Measurements from ENCODE around the gene REC8.
A peak's percentile ranks its signal among the peaks of the same experiment; 100 is the strongest.

REC8 gene

GRCh38 chr14:24171422-24172260 lies at the start of gene REC8:
TSS of gene REC8 (plus strand) at chr14:24172080. CDS start at chr14:24172553, 473 bp downstream.
- DNase-seq: peak; percentile 81
- Mint-ChIP-seq H3K4me3 (peak within 1 kb of the TSS; percentile 69), H3K27ac (peak within 1 kb of the TSS; percentile 86), H3K9me3 (no peaks in the 10 kb centered on the region), H3K4me1 (ENCODE audit: low read depth) (peaks cover 26% of the 10 kb centered on the region), H3K27me3 (no peaks in the 10 kb centered on the region), H3K36me3 (ENCODE audit: low read depth) (peaks cover 72% of the 10 kb centered on the region)

- peak overlapping the region; percentile 37 for H3K27ac Mint-ChIP-seq
- no peaks in the 10 kb centered on the region for H3K9me3 Mint-ChIP-seq
- DNase-seq: no peak
- no peak overlapping the region for H3K4me3 Mint-ChIP-seq
- H3K36me3 Mint-ChIP-seq (ENCODE audit: low read depth): peaks cover 69% of the 10 kb centered on the region
- H3K4me1 Mint-ChIP-seq (ENCODE audit: low read depth): no peaks in the 10 kb centered on the region
- H3K27me3 Mint-ChIP-seq: no peaks in the 10 kb centered on the region
Measured at GRCh38 chr14:24122416-24122815, 49.5 kb upstream of the REC8 start.

GRCh38 chr14:24122898-24123297 lies 49.0 kb upstream of the REC8 start:
- Mint-ChIP-seq H3K27ac (no peak overlapping the region), H3K4me1 (ENCODE audit: low read depth) (peaks cover 1% of the 10 kb centered on the region), H3K27me3 (no peaks in the 10 kb centered on the region), H3K9me3 (no peaks in the 10 kb centered on the region), H3K4me3 (no peak overlapping the region), H3K36me3 (ENCODE audit: low read depth) (peaks cover 65% of the 10 kb centered on the region)
- DNase-seq: no peak

GRCh38 chr14:24123424-24124417 lies 48.2 kb upstream of the REC8 start:
- Mint-ChIP-seq H3K4me1 (ENCODE audit: low read depth) (peaks cover 3% of the 10 kb centered on the region), H3K27me3 (no peaks in the 10 kb centered on the region), H3K36me3 (ENCODE audit: low read depth) (peaks cover 56% of the 10 kb centered on the region), H3K4me3 (no peak overlapping the region), H3K27ac (peak overlapping the region; percentile 74), H3K9me3 (no peaks in the 10 kb centered on the region)
- no peak for DNase-seq

- no peaks in the 10 kb centered on the region for H3K27me3 Mint-ChIP-seq
- no peak overlapping the region for H3K27ac Mint-ChIP-seq
- no peak for DNase-seq
- H3K9me3 Mint-ChIP-seq: no peaks in the 10 kb centered on the region
- H3K36me3 Mint-ChIP-seq (ENCODE audit: low read depth): peaks cover 28% of the 10 kb centered on the region
- H3K4me3 Mint-ChIP-seq: no peak overlapping the region
- H3K4me1 Mint-ChIP-seq (ENCODE audit: low read depth): peaks cover 6% of the 10 kb centered on the region
Measured at GRCh38 chr14:24126939-24127338, 44.9 kb upstream of the REC8 start.

GRCh38 chr14:24127673-24128072 lies 44.2 kb upstream of the REC8 start:
- no peak for DNase-seq
- Mint-ChIP-seq H3K36me3 (ENCODE audit: low read depth) (peaks cover 21% of the 10 kb centered on the region), H3K9me3 (no peaks in the 10 kb centered on the region), H3K27ac (no peak overlapping the region), H3K27me3 (no peaks in the 10 kb centered on the region), H3K4me1 (ENCODE audit: low read depth) (peaks cover 13% of the 10 kb centered on the region), H3K4me3 (no peak overlapping the region)

- Mint-ChIP-seq H3K4me1 (ENCODE audit: low read depth) (peaks cover 18% of the 10 kb centered on the region), H3K27ac (no peak overlapping the region), H3K36me3 (ENCODE audit: low read depth) (peaks cover 4% of the 10 kb centered on the region), H3K27me3 (no peaks in the 10 kb centered on the region), H3K9me3 (no peaks in the 10 kb centered on the region), H3K4me3 (no peak overlapping the region)
- no peak for DNase-seq
Measured at GRCh38 chr14:24129410-24129998, 42.4 kb upstream of the REC8 start.

- Mint-ChIP-seq H3K27ac (no peak within 1 kb of the TSS), H3K27me3 (no peaks in the 10 kb centered on the region), H3K4me1 (ENCODE audit: low read depth) (peaks cover 22% of the 10 kb centered on the region), H3K9me3 (no peaks in the 10 kb centered on the region), H3K36me3 (ENCODE audit: low read depth) (peaks cover under 1% of the 10 kb centered on the region), H3K4me3 (no peak within 1 kb of the TSS)
- no peak for DNase-seq
Measured at GRCh38 chr14:24130380-24130716, 41.5 kb upstream of the REC8 start, which contains the start of gene FITM1. TSS of gene FITM1 (plus strand) at chr14:24130659. CDS start at chr14:24131564, 905 bp downstream.

GRCh38 chr14:24130717-24131548 lies 40.9 kb upstream of the REC8 start:
- Mint-ChIP-seq H3K4me3 (no peak overlapping the region), H3K27ac (no peak overlapping the region), H3K4me1 (ENCODE audit: low read depth) (peaks cover 25% of the 10 kb centered on the region), H3K36me3 (ENCODE audit: low read depth) (no peaks in the 10 kb centered on the region), H3K27me3 (no peaks in the 10 kb centered on the region), H3K9me3 (no peaks in the 10 kb centered on the region)
- DNase-seq: no peak

- H3K4me3 Mint-ChIP-seq: no peak overlapping the region
- no peaks in the 10 kb centered on the region for H3K27me3 Mint-ChIP-seq
- peak overlapping the region; percentile 77 for H3K27ac Mint-ChIP-seq
- DNase-seq: no peak
- H3K9me3 Mint-ChIP-seq: no peaks in the 10 kb centered on the region
- H3K4me1 Mint-ChIP-seq (ENCODE audit: low read depth): peaks cover 27% of the 10 kb centered on the region
- H3K36me3 Mint-ChIP-seq (ENCODE audit: low read depth): peaks cover 2% of the 10 kb centered on the region
Measured at GRCh38 chr14:24131549-24131966, 40.3 kb upstream of the REC8 start.

GRCh38 chr14:24132061-24132685 lies 39.7 kb upstream of the REC8 start:
- H3K27ac Mint-ChIP-seq: peak overlapping the region; percentile 91
- H3K27me3 Mint-ChIP-seq: no peaks in the 10 kb centered on the region

GRCh38 chr14:24132976-24133375 lies 38.9 kb upstream of the REC8 start:
- no peak for DNase-seq
- no peak overlapping the region for H3K4me3 Mint-ChIP-seq
- peaks cover 39% of the 10 kb centered on the region for H3K4me1 Mint-ChIP-seq (ENCODE audit: low read depth)
- no peaks in the 10 kb centered on the region for H3K9me3 Mint-ChIP-seq
- no peaks in the 10 kb centered on the region for H3K27me3 Mint-ChIP-seq
- H3K27ac Mint-ChIP-seq: peak overlapping the region; percentile 91
- H3K36me3 Mint-ChIP-seq (ENCODE audit: low read depth): peaks cover 16% of the 10 kb centered on the region

More at GRCh38 chr14:24132061-24132685, 39.7 kb upstream of the REC8 start:
- peak; percentile 68 for DNase-seq
- Mint-ChIP-seq H3K4me3 (peak overlapping the region; percentile 33), H3K36me3 (ENCODE audit: low read depth) (peaks cover 8% of the 10 kb centered on the region), H3K4me1 (ENCODE audit: low read depth) (peaks cover 33% of the 10 kb centered on the region), H3K9me3 (no peaks in the 10 kb centered on the region)

- no peak for DNase-seq
- H3K4me1 Mint-ChIP-seq (ENCODE audit: low read depth): peaks cover 46% of the 10 kb centered on the region
- no peak overlapping the region for H3K27ac Mint-ChIP-seq
- peaks cover 24% of the 10 kb centered on the region for H3K36me3 Mint-ChIP-seq (ENCODE audit: low read depth)
- H3K9me3 Mint-ChIP-seq: no peaks in the 10 kb centered on the region
- H3K27me3 Mint-ChIP-seq: no peaks in the 10 kb centered on the region
- no peak overlapping the region for H3K4me3 Mint-ChIP-seq
Measured at GRCh38 chr14:24133735-24134134, 38.1 kb upstream of the REC8 start.
